Measurements from ENCODE around the gene ZNF195.
"Not testable (repeated sequence)": the region's sequence is repeated elsewhere in the genome, so short reads cannot be mapped to it uniquely, and the experiment has no call there.

ZNF195 gene

DNA sequence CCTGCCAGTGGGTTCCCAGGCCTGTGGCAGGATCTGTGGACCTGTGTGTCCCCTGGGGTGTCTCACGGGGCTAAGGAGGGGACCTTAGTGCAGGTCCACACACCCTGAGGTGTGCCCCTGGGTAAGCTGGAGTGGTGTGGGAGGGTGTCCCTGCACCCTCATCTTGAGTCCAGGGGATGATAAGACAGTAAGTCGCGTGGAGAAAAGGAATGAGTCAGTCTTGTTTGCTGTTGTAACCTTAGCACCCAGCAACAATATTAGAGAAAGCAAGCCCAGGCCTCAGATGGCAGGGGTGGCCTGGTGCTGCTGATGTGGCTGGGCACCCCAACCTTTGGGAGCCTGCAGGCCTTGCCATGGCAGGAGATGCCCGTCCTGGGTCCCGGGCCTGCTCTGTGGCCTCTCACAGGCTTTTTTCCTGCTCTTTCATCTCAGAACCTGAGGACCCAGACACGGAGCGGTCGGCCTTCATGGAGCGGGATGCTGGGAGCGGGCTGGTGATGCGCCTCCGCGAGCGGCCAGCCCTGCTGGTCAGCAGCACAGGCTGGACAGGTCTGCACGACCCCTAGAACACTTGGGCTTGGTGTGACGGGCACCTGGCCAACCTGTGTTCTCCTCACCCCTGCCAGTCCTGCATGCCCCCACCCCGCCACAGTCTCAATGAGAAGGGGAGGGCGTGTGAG, 23.4 kb upstream of the ZNF195 start:
- DNase-seq, result not testable (repeated sequence)

DNA sequence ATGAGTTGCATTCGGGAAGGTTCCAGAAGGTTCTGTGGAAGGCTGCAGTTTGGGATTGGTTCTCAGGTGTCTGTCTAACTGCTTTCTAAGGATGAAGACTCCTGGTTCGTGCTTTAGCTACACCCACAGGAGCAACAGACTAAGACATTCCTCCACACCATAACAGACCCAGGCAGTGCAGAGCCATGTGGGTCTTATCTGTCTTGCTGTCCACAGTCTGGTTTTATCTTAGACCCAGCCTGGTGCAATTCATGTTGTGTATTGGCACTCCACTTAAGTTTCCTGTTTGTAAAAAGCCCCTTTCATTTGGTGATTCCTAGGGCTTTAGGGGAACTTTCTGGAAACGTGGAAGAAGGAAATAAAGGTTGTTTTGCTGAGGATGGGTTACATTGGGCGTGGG, 22.1 kb upstream of the ZNF195 start:
- not testable (repeated sequence) for DNase-seq

DNA sequence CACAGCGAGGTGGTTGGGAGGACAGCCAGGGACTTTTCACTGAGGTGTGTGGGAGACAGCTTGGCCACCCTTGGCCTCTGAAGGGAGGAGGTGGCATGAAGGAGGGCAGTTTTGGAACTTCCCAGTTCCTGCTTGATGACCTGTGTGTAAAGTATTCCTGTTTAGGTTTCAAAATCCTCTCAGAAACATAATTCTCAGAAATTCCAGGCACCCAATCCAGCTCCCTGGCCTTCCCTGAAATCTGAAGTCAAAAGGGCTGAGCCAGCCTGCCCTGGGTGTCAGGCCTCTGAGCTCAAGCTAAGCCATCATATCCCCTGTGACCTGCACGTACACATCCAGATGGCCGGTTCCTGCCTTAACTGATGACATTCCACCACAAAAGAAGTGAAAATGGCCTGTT, 19.6 kb upstream of the ZNF195 start:
- not testable (repeated sequence) for DNase-seq

DNA sequence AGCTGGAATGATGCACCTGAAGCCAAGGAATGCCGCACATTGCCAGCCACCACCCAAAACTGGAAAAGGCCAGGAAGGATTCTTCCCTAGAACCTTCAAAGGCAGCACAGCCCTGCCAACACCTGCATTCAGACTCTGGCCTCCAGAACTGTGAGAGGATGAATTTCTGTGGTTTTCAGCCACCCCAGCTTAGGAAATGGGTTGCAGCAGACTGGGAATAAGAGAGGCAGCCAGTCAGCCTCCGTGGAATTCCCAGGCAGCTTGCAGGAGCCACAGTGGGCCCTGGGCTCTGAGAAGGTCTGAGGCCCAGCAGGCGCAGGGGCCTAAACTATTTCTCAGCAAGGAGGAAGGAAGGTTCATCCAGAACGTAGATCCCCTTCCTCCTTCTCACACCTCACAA, 19.2 kb upstream of the ZNF195 start:
- DNase-seq, result not testable (repeated sequence)

DNA sequence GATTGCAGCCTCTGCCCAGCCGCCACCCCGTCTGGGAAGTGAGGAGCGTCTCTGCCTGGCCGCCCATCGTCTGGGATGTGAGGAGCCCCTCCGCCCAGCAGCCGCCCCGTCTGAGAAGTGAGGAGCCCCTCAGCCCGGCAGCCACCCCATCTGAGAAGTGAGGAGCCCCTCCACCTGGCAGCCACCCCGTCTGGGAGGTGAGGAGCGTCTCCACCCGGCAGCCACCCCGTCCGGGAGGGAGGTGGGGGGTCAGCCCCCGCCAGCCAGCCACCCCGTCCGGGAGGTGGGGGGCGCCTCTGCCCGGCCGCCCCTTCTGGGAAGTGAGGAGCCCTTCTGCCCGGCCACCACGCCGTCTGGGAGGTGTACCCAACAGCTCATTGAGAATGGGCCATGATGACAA, 18.3 kb upstream of the ZNF195 start:
- not testable (repeated sequence) for DNase-seq

DNA sequence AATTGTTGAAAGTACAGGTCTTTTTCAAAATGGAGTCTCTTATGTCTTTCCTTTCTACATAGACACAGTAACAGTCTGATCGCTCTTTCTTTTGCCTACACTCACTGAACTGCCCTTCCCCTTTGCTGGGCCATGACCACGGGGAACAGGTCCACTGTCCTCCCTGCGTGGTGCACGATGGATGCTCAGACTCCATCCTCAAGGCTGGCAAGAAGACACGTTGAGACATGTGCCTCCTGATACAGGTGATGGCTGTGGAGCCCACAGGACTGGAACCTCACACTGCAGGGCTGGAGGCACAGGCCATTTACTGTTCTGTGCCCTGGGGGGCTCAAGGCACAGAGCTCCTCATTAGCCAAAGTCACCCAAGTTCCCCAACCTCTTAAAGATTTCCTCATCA, 16.5 kb upstream of the ZNF195 start:
- not testable (repeated sequence) for DNase-seq

DNA sequence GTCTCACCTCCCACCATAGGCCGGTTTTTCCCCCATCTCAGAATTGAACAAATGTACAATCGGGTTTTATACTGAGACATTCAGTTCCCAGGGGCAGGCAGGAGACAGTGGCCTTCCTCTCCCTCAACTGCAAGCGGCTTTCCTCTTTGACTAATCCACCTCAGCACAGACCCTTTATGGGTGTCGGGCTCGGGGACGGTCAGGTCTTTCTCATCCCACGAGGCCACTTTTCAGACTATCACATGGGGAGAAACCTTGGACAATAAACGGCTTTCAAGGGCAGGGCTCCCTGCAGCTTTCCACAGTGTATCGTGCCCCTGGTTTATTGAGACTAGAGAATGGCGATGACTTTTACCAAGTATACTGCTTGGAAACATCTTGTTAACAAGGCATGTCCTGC, 16.0 kb upstream of the ZNF195 start:
- not testable (repeated sequence) for DNase-seq

DNA sequence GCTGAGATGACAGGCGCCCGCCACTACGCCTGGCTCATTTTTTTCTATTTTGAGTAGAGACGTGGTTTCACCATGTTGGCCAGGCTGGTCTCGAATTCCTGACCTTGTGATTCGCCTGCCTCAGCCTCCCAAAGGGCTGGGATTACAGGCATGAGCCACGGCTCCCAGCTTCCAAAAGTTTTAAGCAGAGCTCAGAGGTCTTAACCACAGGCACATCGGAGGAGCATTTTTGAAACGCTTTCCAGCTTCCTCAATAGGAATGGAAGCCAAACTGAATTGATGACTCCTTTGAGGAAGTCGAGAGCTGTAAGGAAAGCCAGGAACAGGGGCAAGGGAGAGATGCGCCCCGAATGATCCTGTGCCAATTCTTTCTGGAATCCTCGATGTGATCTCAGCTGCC, 14.5 kb upstream of the ZNF195 start:
- not testable (repeated sequence) for DNase-seq

DNA sequence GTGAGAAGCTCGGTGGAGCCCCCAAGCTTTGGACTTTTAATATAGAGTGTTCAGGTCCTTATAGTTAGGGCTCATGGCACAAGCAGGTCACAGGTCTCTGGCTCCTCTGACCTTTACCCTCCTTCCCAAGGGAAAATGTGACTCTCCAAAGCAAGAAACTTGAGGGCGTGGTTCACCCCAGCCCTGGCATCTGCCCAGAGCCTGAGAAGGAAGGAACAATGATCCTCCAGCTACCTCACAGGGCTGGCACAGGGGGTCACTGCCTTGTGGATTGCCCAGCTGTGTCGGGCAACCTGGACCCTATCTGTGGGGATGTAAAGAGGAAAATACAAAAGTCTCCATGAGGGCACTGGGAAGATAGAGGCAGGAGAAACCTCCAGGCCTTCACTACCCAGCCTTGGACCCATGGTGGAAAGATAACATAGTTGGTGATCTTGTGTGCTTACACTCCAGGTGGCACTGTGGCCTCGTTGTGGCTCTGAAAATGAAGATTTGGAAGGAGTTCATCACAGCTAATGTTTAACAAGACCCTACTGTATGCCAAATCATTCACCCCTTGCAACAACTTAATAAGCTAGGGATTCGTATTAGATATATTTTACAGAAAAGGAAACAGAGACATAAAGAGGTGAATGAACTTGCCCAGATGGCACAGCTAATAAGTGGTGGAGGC, 3.8 kb upstream of the ZNF195 start:
- DNase-seq, result no peak

DNA sequence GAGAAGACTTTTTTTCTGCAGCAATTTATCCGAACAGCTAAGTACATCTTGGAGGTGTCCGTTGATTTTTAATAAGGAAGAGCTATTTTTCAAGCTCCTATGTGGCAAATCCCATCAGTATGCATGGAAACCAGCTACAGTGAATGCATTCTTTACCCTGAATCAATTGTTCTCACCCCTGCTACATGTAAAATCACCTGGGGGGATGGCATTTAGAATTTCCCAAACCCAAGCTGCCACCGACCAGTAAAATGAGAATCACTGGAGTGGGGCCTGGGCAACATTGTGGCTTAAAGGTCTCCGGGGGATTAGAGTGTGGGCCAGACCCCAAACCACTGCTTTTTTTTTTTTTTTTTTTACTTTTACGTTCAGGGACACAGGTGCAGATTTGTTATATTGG, 2.8 kb upstream of the ZNF195 start:
- no peak for DNase-seq

DNA sequence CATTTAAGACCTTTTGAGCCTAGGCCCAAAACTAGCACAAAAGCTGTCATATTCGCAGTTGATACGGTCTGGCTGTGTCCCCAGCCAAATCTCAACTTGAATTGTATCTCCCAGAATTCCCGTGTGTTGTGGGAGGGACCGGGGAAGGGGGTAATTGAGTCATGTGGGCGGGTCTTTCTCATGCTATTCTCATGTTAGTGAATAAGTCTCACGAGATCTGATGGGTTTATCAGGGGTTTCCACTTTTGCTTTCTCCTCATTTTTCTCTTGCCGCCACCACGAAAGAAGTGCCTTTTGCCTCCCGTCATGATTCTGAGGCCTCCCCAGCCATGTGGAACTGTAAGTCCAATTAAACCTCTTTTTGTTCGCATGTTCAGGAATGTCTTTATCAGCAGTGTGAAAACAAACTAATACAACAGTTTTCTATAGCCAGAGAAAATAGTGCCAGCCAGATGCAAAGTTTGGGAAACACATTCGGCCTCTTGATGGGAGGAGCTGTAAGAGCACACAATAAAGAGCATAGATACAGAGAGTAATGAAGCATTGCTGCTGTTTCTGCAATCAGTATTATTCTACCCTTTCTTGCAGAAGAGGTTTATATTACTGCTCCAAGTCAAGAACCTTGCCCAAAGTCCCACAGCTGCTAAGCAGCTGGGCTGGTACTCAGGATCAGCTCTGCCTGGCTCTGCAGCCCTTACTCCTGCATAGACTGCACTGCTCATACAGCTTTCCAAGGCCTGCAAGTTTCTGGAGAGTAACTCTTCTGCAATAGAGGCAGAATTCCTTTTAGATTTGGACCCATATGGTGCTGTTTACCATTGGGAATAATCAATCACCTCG, 2.0 kb upstream of the ZNF195 start:
- no peak for DNase-seq

DNA sequence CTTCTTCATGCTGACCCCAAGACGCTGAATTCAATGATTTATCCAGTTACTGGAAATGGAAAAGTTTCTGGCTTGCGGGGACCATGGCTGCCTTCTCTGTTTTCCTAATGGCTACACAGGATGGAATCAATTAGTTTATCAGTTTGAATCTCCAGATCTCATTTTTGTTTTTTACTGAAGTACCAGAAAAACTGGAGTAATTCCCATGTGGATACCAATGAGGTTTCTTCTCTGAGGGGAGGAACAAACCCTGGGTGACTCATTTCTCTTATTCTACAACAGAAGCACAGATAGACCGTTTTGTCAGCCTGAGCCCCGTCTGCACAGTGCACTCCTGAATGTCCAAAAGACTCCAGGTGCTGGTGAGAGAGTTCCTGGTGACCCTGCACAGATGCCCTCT, 3.4 kb downstream of the ZNF195 start:
- no peak for DNase-seq

DNA sequence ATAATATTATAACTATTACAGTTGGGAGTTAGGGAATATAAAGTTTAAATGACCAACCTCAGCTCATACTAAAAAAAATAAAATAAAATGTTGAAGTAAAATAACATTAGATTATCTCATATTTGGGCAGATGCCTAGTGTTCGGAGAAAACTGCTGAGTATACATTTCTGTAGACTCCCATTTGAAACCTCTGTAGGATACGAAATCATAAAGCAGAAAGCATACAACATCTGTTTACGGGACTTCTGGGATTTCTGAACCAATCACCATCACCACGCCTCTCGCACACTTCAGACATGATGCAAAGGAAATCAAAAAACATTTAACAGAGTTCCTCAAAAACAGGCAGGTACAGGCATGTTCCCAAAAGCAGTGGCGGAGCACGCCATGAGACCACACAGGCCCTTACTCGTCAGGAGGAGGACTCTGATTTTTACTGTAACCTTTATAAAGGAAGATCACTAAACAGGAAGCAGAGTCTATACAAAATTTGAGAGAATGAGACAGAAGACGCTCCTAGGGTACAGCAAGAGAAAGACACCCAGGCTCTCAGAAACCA, 8.6 kb downstream of the ZNF195 start:
- no peak for DNase-seq

DNA sequence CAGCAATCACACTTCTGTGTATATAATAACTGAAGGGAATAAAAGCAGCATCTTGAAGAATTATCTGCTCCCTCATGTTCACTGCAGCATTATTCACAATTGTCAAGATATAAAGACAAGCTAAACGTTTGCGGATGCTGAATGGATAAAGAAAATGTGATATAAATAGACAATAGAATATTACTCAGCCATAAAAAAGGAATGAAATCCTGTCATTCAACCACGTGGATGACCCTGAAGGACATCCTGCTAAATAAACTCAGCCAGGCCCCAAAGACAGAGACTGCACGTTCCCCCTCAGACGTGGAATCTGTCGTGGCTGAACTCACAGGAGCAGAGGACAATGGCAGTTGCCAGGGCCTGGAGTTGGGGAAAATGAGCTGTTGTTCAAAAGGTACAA, 9.6 kb downstream of the ZNF195 start:
- no peak for DNase-seq

DNA sequence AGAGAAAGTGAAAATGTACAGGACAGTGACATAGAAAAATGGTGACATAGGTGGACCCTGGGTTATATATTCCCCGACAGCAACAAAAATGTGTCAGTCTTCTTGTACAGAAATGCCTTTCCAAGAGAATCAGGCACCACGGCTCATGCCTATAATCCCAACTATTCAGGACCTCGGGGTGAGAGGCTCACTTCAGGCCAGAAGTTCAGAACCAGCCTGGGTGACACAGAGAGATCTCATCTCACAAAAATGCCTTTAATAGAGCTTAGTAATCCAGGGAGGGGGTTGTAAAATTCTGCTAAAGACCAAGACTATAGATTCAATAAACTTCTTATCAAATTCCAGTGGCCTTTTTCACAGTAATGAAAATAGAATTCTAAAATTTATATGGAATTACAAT, 10.7 kb downstream of the ZNF195 start:
- DNase-seq, result no peak

DNA sequence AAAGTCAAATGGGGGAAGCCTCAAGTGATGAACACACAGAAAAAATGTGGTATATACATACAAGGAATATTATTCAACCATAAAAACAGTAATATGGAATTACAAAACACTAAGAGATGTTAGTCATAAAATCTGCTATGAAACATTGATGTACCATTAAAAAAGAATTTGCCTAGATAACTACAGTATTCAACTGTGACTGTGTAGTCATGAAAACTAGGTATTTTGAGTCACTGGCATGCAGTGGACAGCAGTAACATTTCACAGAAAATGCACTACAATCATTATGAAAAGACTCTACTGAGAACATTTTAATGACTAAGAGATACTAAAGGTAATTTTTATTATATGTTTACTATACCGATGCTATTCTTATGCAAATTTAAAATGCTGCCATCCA, 11.7 kb downstream of the ZNF195 start:
- DNase-seq, result no peak

DNA sequence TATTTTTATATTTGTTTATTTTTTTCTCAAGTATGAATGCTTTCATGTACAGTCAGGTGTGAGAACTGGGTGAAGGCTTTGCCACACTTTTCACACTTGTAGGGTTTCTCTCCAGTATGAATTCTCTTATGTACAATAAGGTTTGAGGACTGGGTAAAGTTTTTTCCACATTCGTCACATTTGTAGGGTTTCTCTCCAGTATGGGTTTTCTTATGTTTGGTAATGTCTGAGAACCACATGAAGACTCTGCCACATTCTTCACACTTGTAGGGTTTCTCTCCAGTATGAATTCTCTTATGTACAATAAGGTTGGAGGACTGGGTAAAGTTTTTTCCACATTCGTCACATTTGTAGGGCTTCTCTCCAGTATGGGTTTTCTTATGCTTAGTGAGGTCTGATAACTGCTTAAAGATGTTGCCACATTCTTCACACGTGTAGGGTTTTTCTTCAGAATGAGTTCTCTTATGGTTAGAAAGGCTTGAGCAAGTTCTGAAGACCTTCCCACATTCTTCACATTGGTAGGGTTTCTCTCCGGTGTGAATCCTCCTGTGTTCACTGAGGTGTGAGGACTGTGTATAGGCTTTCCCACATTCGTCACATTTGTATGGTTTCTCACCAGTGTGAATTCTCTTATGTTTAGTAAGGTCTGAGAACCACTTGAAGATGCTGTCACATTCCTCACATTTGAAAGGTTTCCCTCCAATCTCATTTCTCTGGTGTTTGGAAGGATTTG, 19.7 kb downstream of the ZNF195 start:
- no peak for DNase-seq

DNA sequence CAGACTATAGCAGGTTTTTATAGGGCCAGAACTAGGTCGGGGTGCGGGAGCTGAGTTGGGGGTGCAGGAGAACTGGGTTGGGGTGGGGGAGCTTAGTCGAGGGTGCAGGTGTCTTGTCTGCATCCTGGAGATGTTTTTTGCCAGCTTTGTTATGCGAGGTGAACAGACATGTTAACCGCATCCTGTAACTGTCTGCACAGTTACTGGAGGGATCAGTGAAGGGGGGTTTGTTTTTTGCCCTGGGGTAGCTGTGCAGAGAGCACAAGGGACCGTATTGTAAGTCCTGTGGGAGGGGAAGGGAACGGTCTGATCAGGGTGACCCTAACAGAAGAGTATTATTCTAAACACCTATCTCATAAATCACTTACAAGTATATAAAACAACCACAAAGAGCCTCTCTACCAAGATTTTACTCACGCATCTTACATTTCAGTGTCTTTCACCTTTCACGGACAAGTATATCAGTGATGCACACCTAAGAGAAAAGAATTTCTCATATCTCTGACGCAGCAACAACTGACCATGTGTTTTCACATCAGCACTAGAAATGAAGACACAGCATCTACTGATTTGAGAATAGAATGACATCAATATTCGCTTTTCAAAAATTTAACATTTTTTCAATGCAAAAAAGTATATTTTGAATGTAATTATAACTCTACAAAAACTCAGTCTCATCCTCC, 20.8 kb downstream of the ZNF195 start:
- no peak for DNase-seq

DNA sequence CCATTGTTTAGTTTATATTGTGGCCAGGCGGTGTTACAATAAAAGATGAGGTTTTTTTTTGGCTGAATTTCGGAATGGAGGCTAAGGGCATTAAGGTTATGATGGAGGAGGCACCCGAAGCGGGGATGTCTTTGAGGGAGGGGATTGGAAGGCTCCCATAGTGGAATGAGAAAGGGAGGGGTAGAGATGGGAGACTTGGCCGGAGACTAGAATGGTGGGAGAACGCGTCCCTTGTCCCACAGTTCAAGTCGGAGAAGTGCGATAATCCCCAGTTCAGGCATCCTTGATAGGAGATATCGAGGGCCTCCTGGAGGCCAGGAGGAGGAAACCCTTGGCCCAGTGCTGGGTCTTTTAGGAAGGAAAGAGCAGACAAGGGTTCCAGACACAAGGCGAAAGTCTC, 21.6 kb downstream of the ZNF195 start:
- DNase-seq, result no peak

DNA sequence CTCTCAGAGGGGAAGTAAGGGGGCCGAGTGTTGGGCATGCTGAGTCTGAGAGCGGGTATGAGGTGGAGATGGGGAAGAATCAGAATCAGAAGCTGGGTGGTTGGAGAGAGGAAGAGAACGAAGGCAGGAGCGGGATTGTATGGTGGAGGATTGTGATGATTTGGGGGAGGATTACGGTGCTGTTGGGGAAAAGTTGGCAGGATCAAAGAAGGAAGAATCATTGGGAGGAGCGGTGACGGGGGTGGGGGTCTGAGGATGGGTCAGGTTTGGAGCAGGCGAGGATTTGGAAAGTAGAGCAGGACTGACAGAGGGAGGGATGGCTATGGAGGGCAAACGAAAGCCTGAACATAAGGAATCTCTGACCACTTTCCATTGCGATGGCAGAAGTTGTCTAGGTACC, 22.1 kb downstream of the ZNF195 start:
- no peak for DNase-seq

DNA sequence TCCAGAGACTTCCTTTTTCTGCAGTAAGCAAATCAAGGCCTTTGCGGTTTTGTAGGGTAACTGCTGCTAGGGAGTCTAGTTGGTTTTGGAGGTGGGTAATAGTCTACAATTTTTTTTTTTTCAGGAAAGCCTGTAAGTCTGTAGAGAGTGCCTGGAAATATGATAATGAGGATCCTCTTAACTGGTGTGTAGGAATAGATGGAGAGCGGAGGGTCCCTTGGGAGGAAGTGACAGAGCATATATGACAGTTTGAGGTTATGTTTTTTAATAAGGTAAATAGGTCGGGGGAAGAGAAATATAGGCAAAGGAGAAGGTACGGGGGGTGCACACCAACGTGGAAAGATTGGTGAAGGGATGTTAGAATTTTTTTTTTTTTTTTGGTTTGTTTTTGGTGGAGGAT, 25.9 kb downstream of the ZNF195 start:
- DNase-seq, result no peak

DNA sequence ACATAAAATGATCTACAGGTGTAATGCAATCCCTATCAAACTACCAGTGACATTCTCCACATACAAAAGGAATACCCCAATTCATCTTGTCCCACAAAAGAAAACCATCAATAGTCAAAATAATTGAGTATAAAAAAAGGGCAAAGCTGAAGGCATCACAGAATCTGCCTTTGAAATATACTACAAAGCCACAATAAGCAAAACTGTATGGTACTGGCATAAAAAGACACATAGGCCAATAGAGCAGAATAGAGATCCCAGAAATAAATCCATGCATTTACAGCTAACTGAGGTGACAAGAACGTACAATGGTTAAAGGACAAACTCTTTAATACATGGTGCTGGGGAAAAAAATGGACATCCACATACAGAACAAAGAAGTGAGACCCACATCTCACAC, 31.8 kb downstream of the ZNF195 start:
- DNase-seq, result no peak

Measured in NCI-H774 (cell line).